RWPE2 (cell line): ENCODE data around the gene SNX7.

ENCODE experiments used
- ATAC-seq: fragments of 200-7000 bp; cut with Tn5 transposase; 3 replicates; pipeline ENCODE4 v1.9.1; 2021; ENCODE audit warnings: low read depth
- DNase-seq: peaks from one replicate; pipeline ENCODE4 v3.0.0-alpha.2; 2020; ENCODE audit warnings: low spot score
- H3K27ac ChIP-seq: fragments of 450-650 bp; 2 replicates; pipeline ENCODE4 v1.5.1; 2017; ENCODE audit warnings: mild to moderate bottlenecking; ENCODE audit not compliant: poor library complexity, severe bottlenecking
- H3K27me3 ChIP-seq: fragments of 250-450 bp; sonication (Bioruptor Pico); 2 replicates; pipeline ENCODE4 v1.5.1; 2021; ENCODE audit warnings: mild to moderate bottlenecking, moderate library complexity; ENCODE audit not compliant: insufficient read depth, poor library complexity, severe bottlenecking
- H3K36me3 ChIP-seq: fragments of 250-450 bp; sonication (Bioruptor Pico); 2 replicates; pipeline ENCODE4 v1.5.1; 2020; ENCODE audit warnings: low read depth, mild to moderate bottlenecking, moderate library complexity
- H3K4me1 ChIP-seq: fragments of 250-450 bp; sonication (Bioruptor Pico); 2 replicates; pipeline ENCODE4 v1.5.1; 2021; ENCODE audit warnings: mild to moderate bottlenecking, moderate library complexity; ENCODE audit not compliant: insufficient read depth, poor library complexity, severe bottlenecking
- H3K4me3 ChIP-seq: fragments of 250-450 bp; sonication (Bioruptor Pico); 2 replicates; pipeline ENCODE4 v1.5.1; 2021; ENCODE audit warnings: mild to moderate bottlenecking, moderate library complexity; ENCODE audit not compliant: severe bottlenecking
- H3K9me3 ChIP-seq: fragments of 250-450 bp; sonication (Bioruptor Pico); 2 replicates; pipeline ENCODE4 v1.5.1; 2021; ENCODE audit warnings: mild to moderate bottlenecking, moderate library complexity; ENCODE audit not compliant: severe bottlenecking
- CTCF ChIP-seq: fragments of 450-650 bp; IDR thresholded peaks from one replicate; pipeline ENCODE4 v1.5.1; 2017; ENCODE audit warnings: mild to moderate bottlenecking, moderate library complexity; ENCODE audit not compliant: poor library complexity, severe bottlenecking

Gene SNX7

GRCh38 chr1:98651116-98651632 is 10.3 kb upstream of the SNX7 start:
- ATAC-seq (no peak), DNase-seq (no peak)
- TF ChIP-seq CTCF, result no peak
- H3K4me1 ChIP-seq, result no peaks in the 10 kb centered on the region
- no peaks in the 10 kb centered on the region for H3K36me3 ChIP-seq
- no peak overlapping the region for H3K27ac ChIP-seq
- no peaks in the 10 kb centered on the region for H3K9me3 ChIP-seq
- no peaks in the 10 kb centered on the region for H3K27me3 ChIP-seq
- H3K4me3 ChIP-seq, result no peak overlapping the region

GRCh38 chr1:98653123-98653522 is 8.4 kb upstream of the SNX7 start:
- Histone ChIP-seq H3K9me3 (no peaks in the 10 kb centered on the region), H3K27me3 (no peaks in the 10 kb centered on the region), H3K27ac (no peak overlapping the region), H3K36me3 (no peaks in the 10 kb centered on the region), H3K4me3 (no peak overlapping the region), H3K4me1 (no peaks in the 10 kb centered on the region)
- no peak for DNase-seq
- ATAC-seq, result no peak
- no peak for TF ChIP-seq CTCF

DNA sequence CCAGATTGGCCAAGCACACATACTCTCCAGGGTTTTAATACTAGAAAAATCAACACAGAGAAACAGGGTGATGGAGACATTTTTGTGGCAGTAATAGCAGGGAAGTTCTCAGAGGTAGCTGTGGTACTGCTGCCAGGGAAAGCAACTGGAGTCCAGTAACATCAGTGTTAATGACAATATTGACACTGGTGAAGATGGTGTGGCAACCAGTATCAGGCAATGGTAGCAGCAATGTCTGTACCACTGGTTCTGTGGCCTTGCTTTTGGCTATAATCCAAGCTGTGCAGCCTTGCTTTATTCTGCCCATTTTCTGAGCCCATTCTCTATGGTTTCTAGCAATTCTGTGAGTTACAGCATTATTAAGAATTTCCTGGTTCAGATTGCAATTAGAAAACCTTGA is 1.6 kb upstream of the SNX7 start:
- Histone ChIP-seq H3K9me3 (no peaks in the 10 kb centered on the region), H3K4me1 (peaks cover 6% of the 10 kb centered on the region)

GRCh38 chr1:98660940-98661543 is 479 bp upstream of the SNX7 start:
- no peaks in the 10 kb centered on the region for H3K9me3 ChIP-seq
- ATAC-seq, result no peak
- peak overlapping the region; percentile 62 for H3K4me3 ChIP-seq
- no peak for DNase-seq
- H3K4me1 ChIP-seq, result peaks cover 6% of the 10 kb centered on the region
- no peak for TF ChIP-seq CTCF
- H3K27me3 ChIP-seq, result no peaks in the 10 kb centered on the region
- peak overlapping the region; percentile 59 for H3K27ac ChIP-seq
- no peaks in the 10 kb centered on the region for H3K36me3 ChIP-seq

More for the DNA sequence above, 1.6 kb upstream of the SNX7 start:
- no peaks in the 10 kb centered on the region for H3K27me3 ChIP-seq
- ATAC-seq (no peak), DNase-seq (no peak)
- H3K27ac ChIP-seq, result no peak overlapping the region
- no peak overlapping the region for H3K4me3 ChIP-seq
- no peak for TF ChIP-seq CTCF
- no peaks in the 10 kb centered on the region for H3K36me3 ChIP-seq

GRCh38 chr1:98662356-98662670 is 792 bp downstream of the SNX7 start:
- no peak for TF ChIP-seq CTCF
- Histone ChIP-seq H3K36me3 (no peaks in the 10 kb centered on the region), H3K4me1 (peaks cover 6% of the 10 kb centered on the region), H3K27me3 (no peaks in the 10 kb centered on the region), H3K9me3 (no peaks in the 10 kb centered on the region), H3K27ac (peak overlapping the region; percentile 59), H3K4me3 (peak overlapping the region; percentile 62)
- peak; percentile 32 for ATAC-seq
- DNase-seq, result no peak
